Right lobe of liver (tissue), 4 donors: ENCODE results near the gene MAPT.

Source experiments
- POLR2A ChIP-seq: fragments of 450-650 bp; IDR thresholded peaks from one replicate; pipeline ENCODE4 v1.6.1; 2017; ENCODE audit warnings: antibody characterized with exemption, mild to moderate bottlenecking
- TF ChIP-seq, protein P1 (sequence below), 4 donors: fragments of 200-600 bp in 3 of 4; fragments of 450-650 bp in 1 of 4; IDR thresholded peaks; one replicate each; pipeline versions ENCODE4 v1.5.1 to v1.8.0; 2016 to 2022; ENCODE audit warnings: antibody characterized with exemption in 4 of 4, mild to moderate bottlenecking in 2 of 4
- donor health status: DM: no; HTN: no; CAD: no.
- donor health status: DM: no; HTN: no; CAD: no.
- donor health status: DM: no; HTN: yes; CAD: no.

DNA sequence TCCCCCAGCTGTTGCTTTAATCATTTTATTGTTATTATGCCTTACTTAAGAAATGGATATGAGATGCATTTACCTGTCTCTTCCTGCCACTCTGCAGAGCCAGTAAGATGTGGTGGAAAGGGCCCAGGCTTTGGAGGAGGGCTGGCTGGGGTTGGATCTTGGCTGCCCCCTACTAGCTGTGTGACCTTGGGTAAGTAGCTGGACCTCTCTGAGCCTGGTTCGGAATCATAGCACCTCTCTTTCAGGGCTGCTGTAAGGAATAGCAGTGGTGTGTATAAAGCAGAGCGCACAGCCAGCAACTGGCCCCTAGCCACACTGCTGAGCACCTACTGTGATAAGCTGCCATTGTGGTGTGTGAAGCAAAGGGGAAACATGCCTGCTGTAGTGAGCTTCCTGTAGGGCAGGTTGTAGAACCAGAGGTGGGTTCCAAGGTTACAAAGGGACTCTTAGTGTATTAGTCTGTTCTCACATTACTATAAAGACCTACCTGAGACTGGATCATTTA lies 23.9 kb downstream of the MAPT start:
- TF ChIP-seq POLR2A = no peak
- TF ChIP-seq, protein P1, sequence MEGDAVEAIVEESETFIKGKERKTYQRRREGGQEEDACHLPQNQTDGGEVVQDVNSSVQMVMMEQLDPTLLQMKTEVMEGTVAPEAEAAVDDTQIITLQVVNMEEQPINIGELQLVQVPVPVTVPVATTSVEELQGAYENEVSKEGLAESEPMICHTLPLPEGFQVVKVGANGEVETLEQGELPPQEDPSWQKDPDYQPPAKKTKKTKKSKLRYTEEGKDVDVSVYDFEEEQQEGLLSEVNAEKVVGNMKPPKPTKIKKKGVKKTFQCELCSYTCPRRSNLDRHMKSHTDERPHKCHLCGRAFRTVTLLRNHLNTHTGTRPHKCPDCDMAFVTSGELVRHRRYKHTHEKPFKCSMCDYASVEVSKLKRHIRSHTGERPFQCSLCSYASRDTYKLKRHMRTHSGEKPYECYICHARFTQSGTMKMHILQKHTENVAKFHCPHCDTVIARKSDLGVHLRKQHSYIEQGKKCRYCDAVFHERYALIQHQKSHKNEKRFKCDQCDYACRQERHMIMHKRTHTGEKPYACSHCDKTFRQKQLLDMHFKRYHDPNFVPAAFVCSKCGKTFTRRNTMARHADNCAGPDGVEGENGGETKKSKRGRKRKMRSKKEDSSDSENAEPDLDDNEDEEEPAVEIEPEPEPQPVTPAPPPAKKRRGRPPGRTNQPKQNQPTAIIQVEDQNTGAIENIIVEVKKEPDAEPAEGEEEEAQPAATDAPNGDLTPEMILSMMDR (IDR thresholded peaks at IDR 0.05) = no peak
